ENCODE measurements around the gene N4BP2.

DNA sequence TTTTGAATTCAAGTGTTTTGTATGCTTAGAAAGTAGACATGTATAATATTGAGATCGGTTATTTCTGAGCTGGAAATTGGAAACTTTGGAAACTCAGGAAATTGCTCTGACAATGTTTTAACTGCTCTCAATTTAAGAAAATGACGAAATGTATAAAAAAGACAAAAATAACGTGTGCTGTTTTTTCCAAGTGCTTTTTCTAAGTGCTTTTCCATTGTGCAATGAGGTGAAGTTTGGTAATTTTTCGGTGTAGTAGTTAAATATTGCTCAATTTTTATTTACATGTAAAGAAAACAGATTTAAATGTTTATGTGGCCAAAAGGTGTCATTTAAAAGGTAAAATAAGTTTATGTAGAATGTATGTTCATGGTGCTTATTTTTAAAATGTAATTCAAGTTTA lies 100.8 kb downstream of the N4BP2 start:
- no peak for TF ChIP-seq POLR2A (IDR thresholded peaks at IDR 0.05)
- TF ChIP-seq, protein P1, sequence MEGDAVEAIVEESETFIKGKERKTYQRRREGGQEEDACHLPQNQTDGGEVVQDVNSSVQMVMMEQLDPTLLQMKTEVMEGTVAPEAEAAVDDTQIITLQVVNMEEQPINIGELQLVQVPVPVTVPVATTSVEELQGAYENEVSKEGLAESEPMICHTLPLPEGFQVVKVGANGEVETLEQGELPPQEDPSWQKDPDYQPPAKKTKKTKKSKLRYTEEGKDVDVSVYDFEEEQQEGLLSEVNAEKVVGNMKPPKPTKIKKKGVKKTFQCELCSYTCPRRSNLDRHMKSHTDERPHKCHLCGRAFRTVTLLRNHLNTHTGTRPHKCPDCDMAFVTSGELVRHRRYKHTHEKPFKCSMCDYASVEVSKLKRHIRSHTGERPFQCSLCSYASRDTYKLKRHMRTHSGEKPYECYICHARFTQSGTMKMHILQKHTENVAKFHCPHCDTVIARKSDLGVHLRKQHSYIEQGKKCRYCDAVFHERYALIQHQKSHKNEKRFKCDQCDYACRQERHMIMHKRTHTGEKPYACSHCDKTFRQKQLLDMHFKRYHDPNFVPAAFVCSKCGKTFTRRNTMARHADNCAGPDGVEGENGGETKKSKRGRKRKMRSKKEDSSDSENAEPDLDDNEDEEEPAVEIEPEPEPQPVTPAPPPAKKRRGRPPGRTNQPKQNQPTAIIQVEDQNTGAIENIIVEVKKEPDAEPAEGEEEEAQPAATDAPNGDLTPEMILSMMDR (IDR thresholded peaks at IDR 0.05) = no peak
- no peak for TF ChIP-seq POLR2AphosphoS5 (IDR thresholded peaks at IDR 0.05)

Data from breast epithelium (tissue), 3 donors.